ENCODE results near the gene RAB11FIP3.
A peak's percentile ranks its signal among the peaks of the same experiment; 100 is the strongest.
"Not testable (repeated sequence)": the region's sequence is repeated elsewhere in the genome, so short reads cannot be mapped to it uniquely, and the experiment has no call there.

RAB11FIP3 gene

DNA sequence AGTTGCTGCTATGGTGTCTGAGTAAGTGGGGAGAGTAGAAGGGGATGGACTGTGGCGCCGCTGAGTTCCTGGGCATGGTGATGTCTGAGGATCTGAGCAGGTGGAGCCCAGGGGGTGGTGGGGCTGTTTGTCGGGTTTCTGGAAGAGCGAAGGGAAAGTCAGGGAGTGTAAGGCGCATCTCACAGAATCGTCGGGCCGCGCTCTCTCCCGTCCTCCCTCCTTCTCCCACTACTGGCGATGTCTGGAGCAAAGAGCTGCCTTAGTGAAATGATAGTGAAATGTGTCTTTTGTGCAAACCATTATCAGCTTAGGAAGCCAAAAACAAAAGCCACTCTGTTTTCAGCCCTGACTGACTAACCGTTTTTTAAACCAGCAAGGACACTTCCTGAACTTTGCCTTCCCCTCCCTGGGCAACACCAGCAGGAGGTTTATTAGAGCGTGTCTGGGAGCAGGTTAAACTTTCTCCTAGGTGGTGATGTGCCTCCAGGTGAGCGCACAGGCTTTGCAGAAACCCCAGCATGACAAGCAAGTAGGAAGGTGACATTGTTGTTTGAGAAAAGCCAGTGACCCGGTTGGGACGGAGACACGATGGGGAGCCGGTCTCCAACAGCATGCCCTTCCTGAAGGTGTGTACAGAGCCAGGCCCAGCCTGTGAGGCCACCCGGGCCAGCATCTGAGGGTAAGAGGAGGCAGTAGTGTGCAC, 49.1 kb downstream of the RAB11FIP3 start:
- H3K4me2 ChIP-seq: no peak overlapping the region
- peaks cover 96% of the 10 kb centered on the region for H3K36me3 ChIP-seq
- no peak overlapping the region for H3K9ac ChIP-seq
- peaks cover 12% of the 10 kb centered on the region for H3K4me1 ChIP-seq
- no peaks in the 10 kb centered on the region for H3K27me3 ChIP-seq
- no peak for TF ChIP-seq Cebpa-rat (IDR thresholded peaks at IDR 0.05)
- H3K27ac ChIP-seq: no peak overlapping the region
- peaks cover 95% of the 10 kb centered on the region for H4K20me1 ChIP-seq
- H3K9me3 ChIP-seq: no peaks in the 10 kb centered on the region
- H3K4me3 ChIP-seq: no peak overlapping the region

DNA sequence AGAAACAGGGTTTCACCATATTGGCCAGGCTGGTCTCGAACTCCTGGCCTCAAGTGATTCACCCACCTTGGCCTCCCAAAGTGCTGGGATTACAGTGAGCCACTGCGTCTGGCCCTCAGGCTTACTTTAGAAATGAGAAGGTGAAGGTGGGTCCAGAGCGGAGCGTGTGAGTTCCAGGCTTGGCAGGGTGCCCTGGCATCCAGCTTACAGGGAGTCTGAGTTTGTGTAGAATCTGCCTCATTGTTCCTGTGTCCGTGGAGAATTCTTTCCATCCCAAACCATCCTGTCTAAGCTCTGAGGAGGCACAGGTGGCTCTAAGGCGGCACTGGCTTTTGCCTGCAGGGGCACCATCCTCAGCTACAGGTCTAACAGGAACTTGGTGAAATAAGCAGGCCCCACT, 50.6 kb downstream of the RAB11FIP3 start:
- no peaks in the 10 kb centered on the region for H3K9me3 ChIP-seq
- no peak overlapping the region for H3K4me3 ChIP-seq
- TF ChIP-seq Cebpa-rat (IDR thresholded peaks at IDR 0.05): no peak
- H4K20me1 ChIP-seq: peaks cover 89% of the 10 kb centered on the region
- H3K36me3 ChIP-seq: peaks cover 96% of the 10 kb centered on the region
- peaks cover 12% of the 10 kb centered on the region for H3K4me1 ChIP-seq
- no peak overlapping the region for H3K9ac ChIP-seq
- H3K4me2 ChIP-seq: no peak overlapping the region
- no peak overlapping the region for H3K27ac ChIP-seq
- H3K27me3 ChIP-seq: no peaks in the 10 kb centered on the region

DNA sequence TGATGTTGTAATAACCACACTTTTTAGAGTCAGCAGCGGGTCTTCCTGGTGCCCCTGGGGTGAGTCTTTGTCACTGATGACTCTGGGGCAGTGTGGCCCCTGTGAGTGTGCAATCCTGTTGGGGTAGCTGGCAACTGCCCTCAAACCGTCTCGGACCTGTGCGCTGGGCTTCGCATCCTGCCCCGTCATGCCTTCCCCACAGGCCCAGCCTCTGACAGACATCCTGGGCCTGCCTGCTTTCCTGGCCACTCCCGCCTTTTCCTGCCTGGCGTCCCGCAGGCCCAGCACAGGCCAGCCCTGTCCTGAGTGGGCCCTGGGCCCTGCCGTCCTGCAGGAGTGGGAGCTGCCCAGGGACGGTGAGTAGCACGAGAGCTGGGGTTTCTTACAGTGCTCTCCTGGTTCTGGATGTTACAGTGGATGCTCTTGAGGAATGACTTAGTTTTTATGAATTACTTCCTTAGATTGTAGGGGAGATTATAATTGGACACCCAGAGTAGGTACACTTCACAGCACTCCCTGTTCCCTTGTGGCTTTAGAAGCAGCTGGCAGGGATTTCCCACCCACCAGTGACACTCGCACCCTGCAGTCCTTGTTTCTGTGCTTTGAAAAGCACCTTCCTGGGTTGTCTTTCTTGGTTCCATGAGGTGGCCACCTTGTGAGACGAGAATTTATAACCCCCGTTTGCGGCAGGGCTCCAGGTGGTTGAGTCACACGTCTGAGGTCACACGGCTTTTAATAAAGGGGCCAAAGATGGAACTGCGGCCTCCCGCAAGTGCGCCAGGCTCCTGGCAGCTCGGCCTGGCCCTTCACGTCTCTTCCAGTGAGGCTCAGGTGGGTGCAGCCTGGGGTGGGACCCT, 52.1 kb downstream of the RAB11FIP3 start:
- no peak for TF ChIP-seq Cebpa-rat (IDR thresholded peaks at IDR 0.05)
- Histone ChIP-seq H3K9ac (0 out of 2 replicates have a peak overlapping the region, but pooled peaks have one; percentile 19), H3K9me3 (no peaks in the 10 kb centered on the region), H3K4me3 (no peak overlapping the region), H3K4me1 (peaks cover 14% of the 10 kb centered on the region), H3K27me3 (no peaks in the 10 kb centered on the region), H3K4me2 (no peak overlapping the region), H3K36me3 (peaks cover 94% of the 10 kb centered on the region), H4K20me1 (peaks cover 77% of the 10 kb centered on the region), H3K27ac (peak overlapping the region; percentile 18; the same call in 1 of the 2 replicates)

DNA sequence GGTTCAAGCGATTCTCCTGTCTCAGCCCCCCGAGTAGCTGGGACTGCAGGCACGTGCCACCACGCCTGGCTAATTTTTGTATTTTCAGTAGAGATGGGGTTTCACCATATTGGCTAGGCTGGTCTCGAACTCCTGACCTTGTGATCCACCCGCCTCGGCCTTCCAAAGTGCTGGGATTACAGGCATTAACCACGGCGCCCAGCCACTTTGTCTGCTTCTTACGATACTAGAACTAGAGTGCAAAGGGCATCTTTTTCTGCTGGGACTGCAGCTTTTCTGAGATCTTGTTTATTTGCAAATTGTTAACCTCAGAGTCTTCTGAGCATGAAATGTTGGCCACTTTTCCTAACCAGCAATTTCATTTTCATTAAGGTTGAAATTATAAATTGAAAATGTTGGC, 52.8 kb downstream of the RAB11FIP3 start:
- not testable (repeated sequence) for H3K27me3 ChIP-seq, H3K27ac ChIP-seq, H3K9ac ChIP-seq, H3K4me3 ChIP-seq, H3K9me3 ChIP-seq, H3K4me2 ChIP-seq
- Histone ChIP-seq H3K4me1 (peaks cover 22% of the 10 kb centered on the region), H4K20me1 (peaks cover 78% of the 10 kb centered on the region), H3K36me3 (peaks cover 94% of the 10 kb centered on the region)

DNA sequence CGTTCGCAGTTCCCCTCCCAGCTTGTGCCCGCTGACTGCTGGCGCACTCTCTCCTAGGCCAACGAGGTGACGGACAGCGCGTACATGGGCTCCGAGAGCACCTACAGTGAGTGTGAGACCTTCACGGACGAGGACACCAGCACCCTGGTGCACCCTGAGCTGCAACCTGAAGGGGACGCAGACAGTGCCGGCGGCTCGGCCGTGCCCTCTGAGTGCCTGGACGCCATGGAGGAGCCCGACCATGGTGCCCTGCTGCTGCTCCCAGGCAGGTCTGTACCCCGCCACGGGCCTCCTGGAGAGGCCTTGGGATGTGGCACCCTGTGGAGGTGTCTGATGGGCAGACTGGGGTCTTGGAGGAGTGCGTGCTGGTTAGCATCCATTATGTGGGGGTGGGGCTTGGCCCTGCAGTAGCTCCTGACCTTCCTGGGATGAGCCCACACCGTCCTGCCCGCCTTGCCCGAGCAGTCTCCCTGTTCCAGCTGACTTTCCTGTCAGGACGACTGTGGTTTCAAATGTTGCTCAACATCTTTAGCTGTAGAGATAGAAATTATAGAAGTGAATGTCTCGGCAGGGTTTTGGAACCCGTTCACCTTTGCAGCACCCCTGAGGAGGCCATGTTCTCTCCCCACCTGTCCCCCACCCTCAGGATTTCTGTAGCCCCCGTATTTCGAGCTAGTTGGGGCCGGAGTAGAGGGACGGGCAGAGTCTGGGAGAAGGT, 57.2 kb downstream of the RAB11FIP3 start:
- no peaks in the 10 kb centered on the region for H3K9me3 ChIP-seq
- TF ChIP-seq Cebpa-rat (IDR thresholded peaks at IDR 0.05): no peak
- H3K9ac ChIP-seq: no peak overlapping the region
- H3K27ac ChIP-seq: no peak overlapping the region; the same call in 1 of the 2 replicates
- H3K27me3 ChIP-seq: no peaks in the 10 kb centered on the region
- peaks cover 49% of the 10 kb centered on the region for H3K4me1 ChIP-seq
- peaks cover 38% of the 10 kb centered on the region for H4K20me1 ChIP-seq
- H3K36me3 ChIP-seq: peaks cover 82% of the 10 kb centered on the region
- H3K4me3 ChIP-seq: no peak overlapping the region
- 0 out of 2 replicates have a peak overlapping the region, but pooled peaks have one; percentile 14 for H3K4me2 ChIP-seq

DNA sequence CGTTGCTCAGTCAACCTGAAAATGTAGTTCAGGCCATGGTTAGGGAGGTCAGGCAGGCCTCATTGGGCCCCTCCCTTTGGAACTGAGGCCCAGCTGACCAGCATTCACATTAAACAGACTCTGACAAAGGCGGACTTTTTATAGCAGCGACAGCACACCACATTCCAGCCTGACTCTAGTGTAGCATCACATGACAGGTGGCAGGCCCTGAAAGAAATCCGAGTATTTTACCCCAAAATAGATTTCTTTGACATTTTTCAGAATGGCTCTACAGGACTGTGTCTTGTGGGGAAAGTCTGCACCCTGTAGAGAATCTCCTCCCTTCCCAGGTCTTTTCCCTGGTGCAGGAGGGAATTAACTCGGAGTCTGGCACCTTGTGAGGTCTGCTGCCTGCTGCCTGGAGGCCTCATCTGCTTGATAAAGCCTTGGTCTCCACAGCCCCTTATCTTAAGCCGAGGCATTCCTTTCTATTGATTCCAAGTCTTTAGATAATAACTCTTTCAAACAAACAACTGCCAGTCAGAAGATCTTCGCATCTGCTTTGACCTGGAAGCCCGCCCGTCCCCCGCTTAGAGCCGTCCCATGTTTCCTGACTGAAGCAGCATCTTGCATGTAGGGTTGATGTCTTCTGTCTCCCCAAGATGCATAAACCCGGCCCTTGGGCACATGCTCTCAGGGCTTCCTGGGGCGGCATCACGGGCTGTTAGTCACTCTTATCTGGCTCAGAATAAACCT, 58.1 kb downstream of the RAB11FIP3 start:
- H4K20me1 ChIP-seq: peaks cover 30% of the 10 kb centered on the region
- no peak overlapping the region for H3K9ac ChIP-seq
- H3K4me1 ChIP-seq: peaks cover 57% of the 10 kb centered on the region
- H3K27me3 ChIP-seq: no peaks in the 10 kb centered on the region
- no peak for TF ChIP-seq Cebpa-rat (IDR thresholded peaks at IDR 0.05)
- peak overlapping the region; percentile 14; the same call in 1 of the 2 replicates for H3K4me2 ChIP-seq
- peaks cover 82% of the 10 kb centered on the region for H3K36me3 ChIP-seq
- no peak overlapping the region; the same call in 1 of the 2 replicates for H3K27ac ChIP-seq
- H3K4me3 ChIP-seq: no peak overlapping the region
- no peaks in the 10 kb centered on the region for H3K9me3 ChIP-seq

DNA sequence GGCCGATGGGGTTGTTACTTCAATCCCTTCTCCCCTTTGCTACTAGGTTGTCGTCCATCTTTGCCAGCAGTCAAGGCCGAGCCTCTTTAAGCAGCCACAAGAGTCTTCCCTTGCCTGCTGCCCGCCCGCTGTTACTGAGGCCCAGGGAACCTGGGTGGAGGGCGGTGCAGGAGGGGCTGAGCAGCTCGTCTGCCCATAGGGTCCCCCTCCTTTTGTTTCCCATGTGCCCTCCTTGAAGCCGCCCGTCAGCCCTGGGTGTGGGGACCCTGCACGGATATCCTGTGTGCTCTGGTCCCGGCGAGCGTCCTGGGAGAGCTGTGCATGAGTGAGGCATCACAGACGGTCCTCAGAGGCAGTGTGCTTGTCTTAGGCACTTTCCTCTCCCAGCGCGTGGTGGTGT, 64.2 kb downstream of the RAB11FIP3 start:
- TF ChIP-seq Cebpa-rat (IDR thresholded peaks at IDR 0.05): no peak
- Histone ChIP-seq H3K4me3 (no peak overlapping the region), H3K27me3 (no peaks in the 10 kb centered on the region), H3K36me3 (peaks cover 83% of the 10 kb centered on the region), H3K9ac (0 out of 2 replicates have a peak overlapping the region, but pooled peaks have one; percentile 17), H3K27ac (no peak overlapping the region), H3K9me3 (no peaks in the 10 kb centered on the region), H3K4me1 (peaks cover 55% of the 10 kb centered on the region), H3K4me2 (no peak overlapping the region), H4K20me1 (peaks cover 13% of the 10 kb centered on the region)

DNA sequence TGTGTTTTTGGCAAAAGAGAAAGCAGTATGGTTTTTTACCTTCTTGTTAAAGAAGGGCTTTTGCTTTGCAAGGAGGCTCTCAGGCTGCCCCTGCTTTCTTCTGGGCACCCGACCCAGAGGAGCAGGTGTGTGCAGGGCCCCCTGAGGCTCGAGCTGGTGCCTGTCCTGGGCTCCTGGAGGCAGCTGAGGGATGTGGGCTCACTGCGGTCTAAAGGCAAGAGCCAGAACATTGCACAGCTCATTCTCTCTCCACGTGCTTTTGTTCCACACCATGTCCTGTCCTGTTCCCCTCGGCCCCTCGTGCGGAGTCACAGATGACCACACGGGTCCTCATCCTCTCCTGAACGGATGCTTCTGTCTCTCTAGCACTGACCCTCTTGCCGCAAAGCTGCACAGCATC, 65.3 kb downstream of the RAB11FIP3 start:
- no peak overlapping the region for H3K27ac ChIP-seq
- no peak for TF ChIP-seq Cebpa-rat (IDR thresholded peaks at IDR 0.05)
- no peak overlapping the region for H3K4me2 ChIP-seq
- H3K9me3 ChIP-seq: no peaks in the 10 kb centered on the region
- no peak overlapping the region for H3K9ac ChIP-seq
- H3K27me3 ChIP-seq: no peaks in the 10 kb centered on the region
- H3K4me3 ChIP-seq: no peak overlapping the region
- peaks cover 24% of the 10 kb centered on the region for H4K20me1 ChIP-seq
- H3K36me3 ChIP-seq: peaks cover 77% of the 10 kb centered on the region
- H3K4me1 ChIP-seq: peaks cover 52% of the 10 kb centered on the region

DNA sequence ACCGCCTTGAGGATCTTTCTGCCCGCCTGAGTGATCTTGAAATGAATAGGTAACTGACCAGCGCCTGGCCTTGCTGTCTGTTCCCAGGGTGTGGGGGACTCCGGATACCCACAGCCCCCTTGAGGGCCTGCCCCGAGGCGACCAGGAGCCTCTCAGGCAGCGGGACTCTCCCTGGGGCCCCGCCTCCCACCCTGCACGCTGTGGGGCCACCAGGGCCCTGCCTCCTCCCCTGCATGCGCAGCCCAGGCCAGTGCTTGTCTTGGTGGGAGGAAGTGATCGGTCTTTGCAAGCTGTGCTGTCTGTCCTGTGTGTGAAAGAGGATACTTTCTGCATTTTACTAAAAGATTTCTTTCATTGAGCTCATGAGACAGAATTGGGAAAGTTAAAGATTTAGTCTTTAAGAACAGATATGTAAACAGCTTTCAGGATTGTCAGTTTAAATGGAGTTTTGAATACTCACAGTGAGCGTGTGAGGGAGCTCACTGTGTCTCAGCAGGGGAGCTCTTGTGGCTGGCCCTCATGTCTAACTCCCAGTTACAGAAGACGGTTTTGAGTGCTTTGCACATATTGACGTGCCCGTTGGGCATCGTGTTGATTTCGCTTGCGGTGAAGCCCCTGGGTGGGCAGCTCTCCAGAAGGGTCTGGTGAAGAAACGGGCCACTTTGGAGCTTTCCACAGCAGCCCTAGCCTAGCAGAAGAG, 65.9 kb downstream of the RAB11FIP3 start:
- no peak for TF ChIP-seq Cebpa-rat (IDR thresholded peaks at IDR 0.05)
- H3K27ac ChIP-seq: no peak overlapping the region
- no peak overlapping the region for H3K4me3 ChIP-seq
- H3K4me1 ChIP-seq: peaks cover 46% of the 10 kb centered on the region
- H3K27me3 ChIP-seq: no peaks in the 10 kb centered on the region
- H3K9me3 ChIP-seq: no peaks in the 10 kb centered on the region
- H3K36me3 ChIP-seq: peaks cover 83% of the 10 kb centered on the region
- no peak overlapping the region for H3K4me2 ChIP-seq
- H3K9ac ChIP-seq: no peak overlapping the region
- peaks cover 30% of the 10 kb centered on the region for H4K20me1 ChIP-seq

Measured in BLaER1 (cell line).